Measurements from ENCODE around the gene KDM7A.

Gene KDM7A

DNA sequence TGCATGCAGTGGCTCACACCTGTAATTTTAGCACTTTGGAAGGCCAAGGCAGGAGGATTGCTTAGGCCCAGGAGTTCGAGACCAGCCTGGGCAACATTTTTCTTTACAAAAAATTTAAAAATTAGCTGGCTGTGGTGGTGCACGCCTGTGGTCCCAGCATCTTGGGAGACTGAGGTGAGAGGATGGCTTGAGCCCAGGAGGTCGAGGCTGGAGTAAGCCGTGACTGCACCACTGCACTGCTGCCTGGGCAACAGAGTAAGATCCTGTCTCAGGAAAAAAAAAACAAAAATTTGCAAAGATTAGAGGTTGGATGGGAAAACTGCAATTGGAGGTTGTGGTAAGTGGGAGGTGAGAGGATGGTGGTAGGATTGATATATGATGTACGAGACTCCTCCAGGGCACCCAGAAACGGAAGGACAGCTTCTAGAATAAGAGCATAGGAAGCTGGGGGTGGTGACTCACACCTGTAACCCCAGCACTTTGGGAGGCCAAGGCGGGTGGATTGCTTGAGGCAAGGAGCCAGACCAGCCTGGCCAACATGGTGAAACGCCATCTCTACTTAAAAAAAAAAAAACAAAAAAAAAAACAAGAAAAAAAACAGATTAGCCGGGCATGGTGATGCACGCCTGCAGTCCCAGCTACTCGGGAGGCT is 94.9 kb downstream of the KDM7A start:
- DNase-seq = no peak

GRCh38 chr7:140080919-140081318 is 95.9 kb downstream of the KDM7A start:
- no peak for DNase-seq

DNA sequence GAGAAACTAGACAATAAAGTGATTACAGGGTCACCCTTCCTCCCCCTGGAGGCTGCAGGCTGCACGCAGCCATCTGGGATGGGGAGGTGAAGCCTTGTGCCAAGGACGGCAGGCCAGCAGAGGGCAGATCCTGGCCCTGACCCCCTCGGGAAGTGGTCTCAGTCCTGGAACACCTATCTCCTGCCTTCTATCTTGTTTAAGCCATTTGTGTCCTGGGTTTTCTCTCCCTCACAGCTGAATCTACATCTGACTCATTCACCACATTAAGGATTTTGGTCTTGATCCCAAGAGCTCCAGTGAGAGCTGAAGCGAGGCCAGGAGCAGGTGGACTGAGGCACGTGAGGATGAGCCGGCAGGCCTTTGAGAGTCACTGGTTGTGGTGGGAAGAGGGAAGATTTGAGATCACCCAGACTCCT is 97.7 kb downstream of the KDM7A start:
- DNase-seq = peak in 1 of 3 experiments; percentile 16

DNA sequence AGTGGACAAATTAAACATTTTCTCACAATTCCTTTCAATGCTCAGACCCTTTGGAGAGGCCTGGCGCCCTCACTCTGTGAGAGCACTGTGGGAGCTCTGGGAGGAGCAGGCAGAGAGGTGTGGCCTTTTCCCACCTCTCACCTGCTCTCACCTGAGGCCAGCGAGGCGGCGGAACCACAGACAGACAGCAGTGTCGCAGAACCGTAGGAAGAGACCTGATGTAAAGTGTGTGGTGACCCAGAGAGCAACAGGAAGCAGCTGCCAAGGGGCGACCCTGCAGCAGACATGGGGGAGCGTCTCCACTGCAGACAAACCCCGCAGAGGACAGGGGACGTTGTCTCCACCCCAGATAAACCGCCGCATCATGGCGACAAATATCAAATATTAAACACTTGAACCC is 98.4 kb downstream of the KDM7A start:
- DNase-seq = no peak

- no peak for DNase-seq
These were observed 102.0 kb downstream of the KDM7A start for GRCh38 chr7:140074780-140075179.

- no peak for DNase-seq
These were observed 106.2 kb downstream of the KDM7A start for GRCh38 chr7:140070546-140070945.

GRCh38 chr7:140069298-140069949 is 107.4 kb downstream of the KDM7A start:
- DNase-seq = no peak

DNA sequence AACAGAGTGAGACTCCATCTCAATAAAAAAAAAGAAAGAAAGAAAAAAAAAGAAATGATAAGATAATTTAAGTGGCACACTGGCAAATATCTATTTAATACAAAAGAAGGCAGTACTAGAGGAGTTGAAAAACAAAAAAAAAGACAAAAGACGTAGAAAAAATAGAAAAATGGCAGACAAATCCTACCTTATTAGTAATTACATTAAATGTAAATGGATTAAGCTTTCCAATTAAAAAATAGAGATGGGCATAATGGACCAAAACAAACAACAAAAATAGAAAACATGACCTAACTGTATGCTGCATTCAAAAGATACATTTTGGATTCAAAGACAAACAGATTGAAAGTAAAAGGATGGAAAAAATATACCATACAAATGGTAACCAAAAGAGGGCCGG is 108.8 kb downstream of the KDM7A start:
- no peak for DNase-seq

- no peak for DNase-seq
These were observed 109.7 kb downstream of the KDM7A start for GRCh38 chr7:140067052-140067451.

DNA sequence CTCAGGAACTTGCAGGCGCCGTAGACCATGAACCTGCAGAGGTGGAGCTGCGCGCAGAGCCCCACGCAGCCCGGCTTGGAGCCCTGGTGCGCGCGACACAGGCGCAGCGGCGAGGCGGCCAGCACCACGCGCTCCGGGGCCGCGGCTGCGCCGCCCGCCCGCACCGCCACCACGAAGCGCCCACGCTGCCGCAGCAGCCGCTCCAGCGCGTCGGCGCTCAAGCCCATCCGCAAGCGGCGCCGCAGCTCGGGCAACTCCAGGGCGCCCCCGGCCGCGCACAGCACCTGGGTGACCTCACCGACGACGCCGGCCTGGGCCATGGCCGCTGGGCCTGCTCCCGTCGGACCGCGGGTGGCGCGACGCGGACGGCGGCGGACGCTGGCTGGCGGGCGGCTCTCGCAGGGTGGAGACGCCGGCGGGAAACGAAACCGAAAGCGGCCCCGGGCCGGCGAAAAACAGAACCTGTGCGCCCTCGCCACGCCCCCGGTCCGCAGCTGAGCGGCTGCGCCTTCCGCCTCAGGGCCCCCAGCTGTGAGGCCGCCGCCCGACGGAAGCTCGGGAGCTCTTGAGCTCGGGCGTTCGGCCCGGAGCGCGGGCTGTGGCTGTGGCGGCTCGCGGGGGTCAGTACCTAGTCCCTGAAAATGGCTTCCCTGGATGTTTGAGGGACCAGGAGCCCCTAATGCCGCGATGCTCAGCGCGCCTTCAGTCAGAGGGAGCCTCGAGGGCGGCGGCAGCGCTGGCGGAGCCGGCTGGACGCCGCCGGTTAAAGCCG is 114.1 kb downstream of the KDM7A start, which contains the start of gene PARP12:
TSS of gene PARP12 (minus strand) at position 424 of the 772 bp plus-strand sequence. CDS start at position 320, 104 bp downstream.
- peak; percentile 89 to 92 (median 89) for DNase-seq

DNA sequence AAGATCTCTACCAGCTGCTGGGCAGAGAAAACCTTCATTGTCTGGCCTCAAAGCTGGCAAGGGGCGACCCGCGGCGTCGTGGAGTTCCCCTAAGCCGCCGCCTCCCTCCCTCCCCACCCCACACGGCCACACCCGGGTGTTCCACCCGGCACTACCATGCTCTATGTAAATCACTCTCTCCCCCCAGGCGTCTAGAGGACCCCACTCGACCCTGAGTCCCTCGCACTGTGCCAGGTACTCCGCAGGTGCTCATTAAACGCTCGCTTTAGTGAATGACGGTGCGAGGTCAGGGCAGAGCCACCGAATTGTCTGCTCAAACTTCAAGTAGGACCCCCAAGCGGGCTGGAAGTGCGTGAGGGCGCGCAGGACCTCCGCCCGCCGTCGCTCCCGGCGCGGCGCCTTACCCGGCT is 114.7 kb downstream of the KDM7A start:
- DNase-seq = peak; percentile 30 to 84 (median 74)

- DNase-seq = peak in 1 of 3 experiments; percentile 52
These were observed 115.2 kb downstream of the KDM7A start for GRCh38 chr7:140061607-140061930.

- peak in 1 of 3 experiments; percentile 26 for DNase-seq
These were observed 115.8 kb downstream of the KDM7A start for GRCh38 chr7:140060788-140061606.

GRCh38 chr7:140060243-140060630 is 116.5 kb downstream of the KDM7A start:
- DNase-seq = no peak

DNA sequence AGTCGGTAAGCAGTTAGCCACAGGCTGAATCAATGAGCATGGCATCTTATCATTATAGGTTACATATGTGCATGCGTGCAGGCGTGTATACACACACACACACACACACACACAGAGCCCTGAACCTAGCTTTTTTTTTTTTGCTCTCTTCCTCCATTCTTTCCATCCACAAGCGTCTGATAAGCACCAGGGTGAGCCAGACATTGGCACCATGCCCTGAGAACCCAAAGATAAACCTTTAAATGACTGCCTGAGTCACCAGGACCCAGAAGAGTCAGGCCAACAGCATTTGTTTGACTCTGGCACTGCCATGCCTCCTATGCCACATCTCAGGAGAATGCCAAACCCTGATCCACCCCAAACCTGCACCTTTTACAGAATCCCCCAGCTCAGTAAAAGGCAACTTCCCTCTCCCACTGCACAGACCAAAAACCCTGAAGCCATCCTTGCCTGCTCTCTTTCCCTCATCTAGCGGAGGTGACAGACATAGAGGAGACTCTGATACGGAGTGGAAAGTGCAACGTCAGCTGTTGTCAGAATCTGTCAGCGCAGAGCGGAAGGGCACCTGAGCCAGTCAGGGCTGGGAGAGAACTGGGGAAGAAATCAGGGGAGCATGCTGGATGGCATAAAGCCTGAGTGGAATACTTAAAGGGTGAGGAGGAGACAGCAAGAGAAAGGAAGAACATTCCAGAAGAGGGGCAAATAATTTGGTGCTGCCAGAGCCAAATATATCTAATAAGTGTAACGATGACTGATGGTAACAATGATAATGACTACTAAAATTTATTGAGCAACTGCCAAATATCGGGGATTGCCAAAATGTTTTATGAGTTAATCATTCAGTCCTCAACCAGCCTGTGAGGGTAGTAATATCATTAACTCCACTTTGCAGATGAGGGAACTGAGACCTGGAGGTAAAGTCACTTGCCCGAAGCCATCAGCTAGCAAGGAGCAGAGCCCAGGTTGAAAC is 117.2 kb downstream of the KDM7A start:
- no peak for DNase-seq

DNA sequence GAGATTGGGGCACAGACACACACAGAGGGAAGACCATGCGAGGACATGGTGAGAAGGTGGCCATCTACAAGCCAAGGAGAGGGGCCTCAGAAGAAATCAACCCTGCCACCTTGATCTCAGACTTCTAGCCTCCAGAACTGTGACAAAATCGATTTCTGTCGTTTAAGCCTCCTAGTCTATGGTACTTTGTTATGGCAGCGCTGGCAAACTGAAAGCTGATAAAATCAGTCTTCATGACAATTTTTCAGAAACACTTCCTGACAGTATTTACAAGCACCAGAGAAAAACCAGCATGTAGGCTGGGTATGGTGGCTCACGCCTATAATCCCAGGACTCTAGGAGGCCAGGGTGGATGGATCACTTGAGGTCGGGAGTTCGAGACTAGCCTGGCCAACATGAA is 118.3 kb downstream of the KDM7A start:
- no peak for DNase-seq

- no peak for DNase-seq
These were observed 119.6 kb downstream of the KDM7A start for GRCh38 chr7:140057143-140057535.

- no peak for DNase-seq
These were observed 120.2 kb downstream of the KDM7A start for GRCh38 chr7:140056431-140057142.

- no peak for DNase-seq
These were observed 121.0 kb downstream of the KDM7A start for GRCh38 chr7:140055833-140056232.

- no peak for DNase-seq
These were observed 122.0 kb downstream of the KDM7A start for GRCh38 chr7:140054751-140055150.
